ENCODE data around the gene ANGPTL2.

DNA sequence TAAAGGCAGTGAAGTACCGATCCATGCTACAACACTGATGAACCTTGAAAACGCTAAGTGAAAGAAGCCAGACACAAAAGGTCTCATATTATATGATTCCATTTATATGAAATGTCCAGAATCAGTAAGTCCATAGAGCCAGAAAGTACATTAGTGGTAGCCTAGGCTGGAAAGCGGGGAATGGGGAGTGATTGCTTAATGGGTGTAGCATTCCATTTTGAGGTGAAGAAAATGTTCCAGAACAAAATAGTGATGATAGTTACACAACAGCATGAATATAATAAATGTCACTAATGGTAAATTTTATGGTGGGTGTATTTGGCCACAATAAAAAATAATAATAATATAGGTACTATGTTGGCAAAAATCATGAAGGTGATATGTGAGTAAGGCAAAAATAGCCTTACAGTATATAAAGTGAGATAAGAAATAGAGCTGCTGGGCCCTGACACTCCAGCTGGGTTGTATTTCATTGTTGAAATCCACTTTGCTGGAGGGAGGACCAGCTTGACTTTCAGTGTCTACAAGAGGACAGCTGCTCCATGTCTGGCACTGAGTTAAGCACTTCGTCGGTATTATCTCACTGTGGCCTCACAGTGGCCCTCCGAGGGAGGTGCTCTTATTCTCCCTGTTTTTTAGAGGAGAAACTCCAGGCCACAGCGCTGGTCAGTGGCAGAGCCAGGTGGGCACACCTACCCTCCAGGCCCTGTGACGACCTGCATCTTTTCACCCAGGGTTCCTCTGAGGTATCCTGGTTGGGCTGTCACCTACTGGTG, 22.4 kb upstream of the ANGPTL2 start:
- TF ChIP-seq CEBPB (tag; IDR thresholded peaks at IDR 0.05) (no peak), MXI1 (IDR thresholded peaks at IDR 0.05; ENCODE audit: low read depth, low read length) (no peak), ZEB2 (IDR thresholded peaks at IDR 0.05) (no peak), RAD21 (CRISPR knock-in tag; conservative IDR thresholded peaks at IDR 0.05 in 1 of 2, IDR thresholded peaks at IDR 0.05 in 1 of 2) (peak; percentile 34 to 45; a peak in 3 of 4 replicates), BRCA1 (IDR thresholded peaks at IDR 0.05) (no peak), BRCA1 (CRISPR knock-in tag; IDR thresholded peaks at IDR 0.05) (no peak), CREM (IDR thresholded peaks at IDR 0.05; ENCODE audit: low read depth) (no peak), FOXJ2 (tag; IDR thresholded peaks at IDR 0.05) (no peak), EZH2 (IDR thresholded peaks at IDR 0.05; ENCODE audit: borderline replicate concordance, low read depth, low read length) (no peak), ZFX (CRISPR knock-in tag; IDR thresholded peaks at IDR 0.05) (no peak)
- TF ChIP-seq, protein P1, sequence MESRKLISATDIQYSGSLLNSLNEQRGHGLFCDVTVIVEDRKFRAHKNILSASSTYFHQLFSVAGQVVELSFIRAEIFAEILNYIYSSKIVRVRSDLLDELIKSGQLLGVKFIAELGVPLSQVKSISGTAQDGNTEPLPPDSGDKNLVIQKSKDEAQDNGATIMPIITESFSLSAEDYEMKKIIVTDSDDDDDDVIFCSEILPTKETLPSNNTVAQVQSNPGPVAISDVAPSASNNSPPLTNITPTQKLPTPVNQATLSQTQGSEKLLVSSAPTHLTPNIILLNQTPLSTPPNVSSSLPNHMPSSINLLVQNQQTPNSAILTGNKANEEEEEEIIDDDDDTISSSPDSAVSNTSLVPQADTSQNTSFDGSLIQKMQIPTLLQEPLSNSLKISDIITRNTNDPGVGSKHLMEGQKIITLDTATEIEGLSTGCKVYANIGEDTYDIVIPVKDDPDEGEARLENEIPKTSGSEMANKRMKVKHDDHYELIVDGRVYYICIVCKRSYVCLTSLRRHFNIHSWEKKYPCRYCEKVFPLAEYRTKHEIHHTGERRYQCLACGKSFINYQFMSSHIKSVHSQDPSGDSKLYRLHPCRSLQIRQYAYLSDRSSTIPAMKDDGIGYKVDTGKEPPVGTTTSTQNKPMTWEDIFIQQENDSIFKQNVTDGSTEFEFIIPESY (CRISPR knock-in tag; IDR thresholded peaks at IDR 0.05), result no peak
- TF ChIP-seq, protein P2, sequence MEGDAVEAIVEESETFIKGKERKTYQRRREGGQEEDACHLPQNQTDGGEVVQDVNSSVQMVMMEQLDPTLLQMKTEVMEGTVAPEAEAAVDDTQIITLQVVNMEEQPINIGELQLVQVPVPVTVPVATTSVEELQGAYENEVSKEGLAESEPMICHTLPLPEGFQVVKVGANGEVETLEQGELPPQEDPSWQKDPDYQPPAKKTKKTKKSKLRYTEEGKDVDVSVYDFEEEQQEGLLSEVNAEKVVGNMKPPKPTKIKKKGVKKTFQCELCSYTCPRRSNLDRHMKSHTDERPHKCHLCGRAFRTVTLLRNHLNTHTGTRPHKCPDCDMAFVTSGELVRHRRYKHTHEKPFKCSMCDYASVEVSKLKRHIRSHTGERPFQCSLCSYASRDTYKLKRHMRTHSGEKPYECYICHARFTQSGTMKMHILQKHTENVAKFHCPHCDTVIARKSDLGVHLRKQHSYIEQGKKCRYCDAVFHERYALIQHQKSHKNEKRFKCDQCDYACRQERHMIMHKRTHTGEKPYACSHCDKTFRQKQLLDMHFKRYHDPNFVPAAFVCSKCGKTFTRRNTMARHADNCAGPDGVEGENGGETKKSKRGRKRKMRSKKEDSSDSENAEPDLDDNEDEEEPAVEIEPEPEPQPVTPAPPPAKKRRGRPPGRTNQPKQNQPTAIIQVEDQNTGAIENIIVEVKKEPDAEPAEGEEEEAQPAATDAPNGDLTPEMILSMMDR (IDR thresholded peaks at IDR 0.05 in 2 of 3, conservative IDR thresholded peaks at IDR 0.05 in 1 of 3; ENCODE audit: insufficient read depth in 2 of 3, low read depth in 1 of 3, low read length in 3 of 3), result peak; percentile 20 to 44 (median 26); a peak in 3 of 6 replicates
- TF ChIP-seq, protein P3, sequence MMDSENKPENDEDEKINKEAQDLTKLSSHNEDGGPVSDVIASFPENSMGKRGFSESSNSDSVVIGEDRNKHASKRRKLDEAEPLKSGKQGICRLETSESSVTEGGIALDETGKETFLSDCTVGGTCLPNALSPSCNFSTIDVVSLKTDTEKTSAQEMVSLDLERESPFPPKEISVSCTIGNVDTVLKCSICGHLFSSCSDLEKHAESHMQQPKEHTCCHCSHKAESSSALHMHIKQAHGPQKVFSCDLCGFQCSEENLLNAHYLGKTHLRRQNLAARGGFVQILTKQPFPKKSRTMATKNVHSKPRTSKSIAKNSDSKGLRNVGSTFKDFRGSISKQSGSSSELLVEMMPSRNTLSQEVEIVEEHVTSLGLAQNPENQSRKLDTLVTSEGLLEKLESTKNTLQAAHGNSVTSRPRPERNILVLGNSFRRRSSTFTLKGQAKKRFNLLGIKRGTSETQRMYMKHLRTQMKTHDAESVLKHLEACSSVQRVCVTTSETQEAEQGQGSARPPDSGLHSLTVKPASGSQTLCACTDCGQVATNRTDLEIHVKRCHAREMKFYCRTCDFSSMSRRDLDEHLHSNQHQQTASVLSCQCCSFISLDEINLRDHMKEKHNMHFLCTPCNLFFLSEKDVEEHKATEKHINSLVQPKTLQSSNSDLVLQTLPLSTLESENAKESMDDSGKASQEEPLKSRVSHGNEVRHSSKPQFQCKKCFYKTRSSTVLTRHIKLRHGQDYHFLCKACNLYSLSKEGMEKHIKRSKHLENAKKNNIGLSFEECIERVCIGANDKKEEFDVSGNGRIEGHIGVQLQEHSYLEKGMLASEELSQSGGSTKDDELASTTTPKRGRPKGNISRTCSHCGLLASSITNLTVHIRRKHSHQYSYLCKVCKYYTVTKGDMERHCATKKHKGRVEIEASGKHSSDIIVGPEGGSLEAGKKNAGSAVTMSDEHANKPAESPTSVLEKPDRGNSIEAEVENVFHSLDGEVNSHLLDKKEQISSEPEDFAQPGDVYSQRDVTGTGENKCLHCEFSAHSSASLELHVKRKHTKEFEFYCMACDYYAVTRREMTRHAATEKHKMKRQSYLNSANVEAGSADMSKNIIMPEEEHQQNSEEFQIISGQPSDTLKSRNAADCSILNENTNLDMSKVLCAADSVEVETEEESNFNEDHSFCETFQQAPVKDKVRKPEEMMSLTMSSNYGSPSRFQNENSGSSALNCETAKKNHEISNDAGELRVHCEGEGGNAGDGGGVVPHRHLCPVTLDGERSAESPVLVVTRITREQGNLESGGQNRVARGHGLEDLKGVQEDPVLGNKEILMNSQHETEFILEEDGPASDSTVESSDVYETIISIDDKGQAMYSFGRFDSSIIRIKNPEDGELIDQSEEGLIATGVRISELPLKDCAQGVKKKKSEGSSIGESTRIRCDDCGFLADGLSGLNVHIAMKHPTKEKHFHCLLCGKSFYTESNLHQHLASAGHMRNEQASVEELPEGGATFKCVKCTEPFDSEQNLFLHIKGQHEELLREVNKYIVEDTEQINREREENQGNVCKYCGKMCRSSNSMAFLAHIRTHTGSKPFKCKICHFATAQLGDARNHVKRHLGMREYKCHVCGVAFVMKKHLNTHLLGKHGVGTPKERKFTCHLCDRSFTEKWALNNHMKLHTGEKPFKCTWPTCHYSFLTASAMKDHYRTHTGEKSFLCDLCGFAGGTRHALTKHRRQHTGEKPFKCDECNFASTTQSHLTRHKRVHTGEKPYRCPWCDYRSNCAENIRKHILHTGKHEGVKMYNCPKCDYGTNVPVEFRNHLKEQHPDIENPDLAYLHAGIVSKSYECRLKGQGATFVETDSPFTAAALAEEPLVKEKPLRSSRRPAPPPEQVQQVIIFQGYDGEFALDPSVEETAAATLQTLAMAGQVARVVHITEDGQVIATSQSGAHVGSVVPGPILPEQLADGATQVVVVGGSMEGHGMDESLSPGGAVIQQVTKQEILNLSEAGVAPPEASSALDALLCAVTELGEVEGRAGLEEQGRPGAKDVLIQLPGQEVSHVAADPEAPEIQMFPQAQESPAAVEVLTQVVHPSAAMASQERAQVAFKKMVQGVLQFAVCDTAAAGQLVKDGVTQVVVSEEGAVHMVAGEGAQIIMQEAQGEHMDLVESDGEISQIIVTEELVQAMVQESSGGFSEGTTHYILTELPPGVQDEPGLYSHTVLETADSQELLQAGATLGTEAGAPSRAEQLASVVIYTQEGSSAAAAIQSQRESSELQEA (IDR thresholded peaks at IDR 0.05; ENCODE audit: low read depth), result no peak
- TF ChIP-seq, protein P4, sequence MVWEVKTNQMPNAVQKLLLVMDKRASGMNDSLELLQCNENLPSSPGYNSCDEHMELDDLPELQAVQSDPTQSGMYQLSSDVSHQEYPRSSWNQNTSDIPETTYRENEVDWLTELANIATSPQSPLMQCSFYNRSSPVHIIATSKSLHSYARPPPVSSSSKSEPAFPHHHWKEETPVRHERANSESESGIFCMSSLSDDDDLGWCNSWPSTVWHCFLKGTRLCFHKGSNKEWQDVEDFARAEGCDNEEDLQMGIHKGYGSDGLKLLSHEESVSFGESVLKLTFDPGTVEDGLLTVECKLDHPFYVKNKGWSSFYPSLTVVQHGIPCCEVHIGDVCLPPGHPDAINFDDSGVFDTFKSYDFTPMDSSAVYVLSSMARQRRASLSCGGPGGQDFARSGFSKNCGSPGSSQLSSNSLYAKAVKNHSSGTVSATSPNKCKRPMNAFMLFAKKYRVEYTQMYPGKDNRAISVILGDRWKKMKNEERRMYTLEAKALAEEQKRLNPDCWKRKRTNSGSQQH (CRISPR knock-in tag; IDR thresholded peaks at IDR 0.05), result no peak
- TF ChIP-seq, protein P5, sequence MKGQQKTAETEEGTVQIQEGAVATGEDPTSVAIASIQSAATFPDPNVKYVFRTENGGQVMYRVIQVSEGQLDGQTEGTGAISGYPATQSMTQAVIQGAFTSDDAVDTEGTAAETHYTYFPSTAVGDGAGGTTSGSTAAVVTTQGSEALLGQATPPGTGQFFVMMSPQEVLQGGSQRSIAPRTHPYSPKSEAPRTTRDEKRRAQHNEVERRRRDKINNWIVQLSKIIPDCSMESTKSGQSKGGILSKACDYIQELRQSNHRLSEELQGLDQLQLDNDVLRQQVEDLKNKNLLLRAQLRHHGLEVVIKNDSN (CRISPR knock-in tag; IDR thresholded peaks at IDR 0.05), result no peak

All from K562 (cell line).